Kidney (tissue), 14 donors: ENCODE measurements around the gene CPT1A. TPM values are rescaled to one million over a fixed set of nuclear protein-coding genes. Genes with fewer than 3 reads are reported as not detected.

Experiments
- DNase-seq, 5 donors: peaks; one replicate each; pipeline ENCODE4 v3.0.0-alpha.2; 2013 to 2020
- FAIRE-seq: peaks from 2 replicates; lab custom pipeline; 2012; peaks lifted over from hg19 to GRCh38; lab: Jason Lieb, UNC
- H3K27ac ChIP-seq, 2 donors: one replicate each; pipeline ENCODE4 v1.7.0; 2013; ENCODE audit warnings: low read depth in 2 of 2, low read length in 2 of 2, inconsistent platforms in 1 of 2
- H3K27me3 ChIP-seq: one replicate; pipeline ENCODE4 v1.7.1; 2013; ENCODE audit warnings: low read length, inconsistent platforms; ENCODE audit not compliant: control insufficient read depth, insufficient read depth
- H3K36me3 ChIP-seq, 3 donors: one replicate each; pipeline versions ENCODE4 v1.7.0 to v1.7.1; 2013; ENCODE audit warnings: low read length in 3 of 3, control low read depth in 1 of 3, inconsistent platforms in 1 of 3; ENCODE audit not compliant: insufficient read depth in 3 of 3, control insufficient read depth in 2 of 3
- H3K4me1 ChIP-seq, 3 donors: one replicate each; pipeline versions ENCODE4 v1.7.0 to v1.7.1; 2013; ENCODE audit warnings: low read length in 3 of 3, inconsistent platforms in 1 of 3, low read depth in 1 of 3; ENCODE audit not compliant: control insufficient read depth in 2 of 3, insufficient read depth in 2 of 3
- H3K4me3 ChIP-seq, 3 donors: one replicate each; pipeline versions ENCODE4 v1.7.0 to v1.8.1; 2013; ENCODE audit warnings: low read length in 3 of 3, control low read depth in 1 of 3, inconsistent platforms in 1 of 3
- H3K9ac ChIP-seq, 3 donors: one replicate each; pipeline versions ENCODE4 v1.7.0 to v1.7.1; 2013; ENCODE audit warnings: low read length in 3 of 3, control low read depth in 1 of 3, inconsistent platforms in 1 of 3
- H3K9me3 ChIP-seq, 3 donors: one replicate each; pipeline versions ENCODE4 v1.7.0 to v1.7.1; 2013; ENCODE audit warnings: low read length in 3 of 3, control low read depth in 1 of 3, inconsistent platforms in 1 of 3; ENCODE audit not compliant: control insufficient read depth in 2 of 3, insufficient read depth in 1 of 3
- intact Hi-C: fragments of 100-400 bp; cut with DNase I; formaldehyde crosslinking; loops from one replicate; pipeline ENCODE4 v1.11.1; 2022
- polyA plus RNA-seq: library from polyadenylated mRNA; stranded (reverse); fragments of 350-450 nt; fragmentation: Illumina TruSeq; extraction: RNeasy Lipid Tissue Mini Kit (QIAGEN cat#74804); gene quantifications from one replicate; pipeline ENCODE4 v1.2.3, GENCODE V29; 2014; ENCODE audit warnings: low read depth, low replicate concordance; ENCODE audit not compliant: insufficient read depth
- total RNA-seq: library from RNA; stranded (reverse); fragmentation: NEBNext Ultra II Directional; extraction: Animal tissue kit (Norgen Biotek cat#: 25700); gene quantifications from one replicate; pipeline ENCODE4 v1.2.1, GENCODE V29; 2021
- TF ChIP-seq, protein P1 (sequence below): IDR thresholded peaks from 3 replicates; pipeline ENCODE4 v1.5.1; 2012; ENCODE audit warnings: mild to moderate bottlenecking, moderate library complexity, borderline replicate concordance; ENCODE audit not compliant: insufficient read depth; ENCODE audit errors: extremely low read depth
- donor health status: control.
- donor health status: control.
- donor health status: control.
- donor health status: control.
- donor health status: control.
- donor health status: DM: yes; HTN: yes; CAD: no.
- donor health status: Normal renal cell carcinoma (clear cell type).

The CPT1A gene
- total and polyA plus RNA-seq, 2 donors from 2014 or later, result 51.3 to 61.5 TPM

DNA sequence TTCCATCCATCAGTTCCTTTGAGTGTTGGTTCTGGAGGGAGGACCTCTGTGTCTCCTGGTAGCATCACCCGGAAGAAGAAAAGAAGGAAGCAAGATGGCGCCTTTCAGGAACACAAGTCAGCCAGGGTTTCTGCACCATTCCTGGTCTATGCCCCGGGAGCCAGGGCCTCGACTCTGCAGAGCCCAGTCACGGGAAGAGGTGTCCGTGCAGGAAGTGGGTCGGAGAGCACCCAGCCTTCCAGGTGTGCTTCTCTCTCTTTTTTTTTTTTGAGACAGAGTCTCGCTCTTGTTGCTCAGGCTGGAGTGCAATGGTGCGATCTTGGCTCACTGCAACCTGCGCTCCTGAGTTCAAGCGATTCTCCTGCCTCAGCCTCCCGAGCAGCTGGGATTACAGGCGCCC lies 40.7 kb upstream of the CPT1A start:
- intact Hi-C loops, result no loop called here

DNA sequence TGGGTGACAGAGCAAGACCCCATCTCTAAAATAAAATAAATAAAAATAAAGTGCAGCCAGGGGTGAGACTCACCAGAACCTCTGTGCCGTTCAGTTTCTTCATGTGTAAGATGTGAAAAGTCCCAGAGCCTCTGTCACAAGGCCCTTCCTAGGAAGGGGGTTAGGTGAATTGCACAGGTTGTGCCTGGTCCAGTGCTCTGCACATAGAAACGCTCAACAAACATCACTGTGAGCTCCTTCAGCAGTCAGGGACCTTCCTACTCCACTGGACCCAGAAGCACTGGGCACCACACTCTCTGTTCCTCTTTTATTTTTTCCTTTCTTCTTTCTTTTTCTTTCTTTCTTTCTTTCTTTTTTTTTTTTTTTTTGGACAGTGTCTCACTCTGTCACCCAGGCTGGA lies 39.6 kb upstream of the CPT1A start:
- TF ChIP-seq, protein P1, sequence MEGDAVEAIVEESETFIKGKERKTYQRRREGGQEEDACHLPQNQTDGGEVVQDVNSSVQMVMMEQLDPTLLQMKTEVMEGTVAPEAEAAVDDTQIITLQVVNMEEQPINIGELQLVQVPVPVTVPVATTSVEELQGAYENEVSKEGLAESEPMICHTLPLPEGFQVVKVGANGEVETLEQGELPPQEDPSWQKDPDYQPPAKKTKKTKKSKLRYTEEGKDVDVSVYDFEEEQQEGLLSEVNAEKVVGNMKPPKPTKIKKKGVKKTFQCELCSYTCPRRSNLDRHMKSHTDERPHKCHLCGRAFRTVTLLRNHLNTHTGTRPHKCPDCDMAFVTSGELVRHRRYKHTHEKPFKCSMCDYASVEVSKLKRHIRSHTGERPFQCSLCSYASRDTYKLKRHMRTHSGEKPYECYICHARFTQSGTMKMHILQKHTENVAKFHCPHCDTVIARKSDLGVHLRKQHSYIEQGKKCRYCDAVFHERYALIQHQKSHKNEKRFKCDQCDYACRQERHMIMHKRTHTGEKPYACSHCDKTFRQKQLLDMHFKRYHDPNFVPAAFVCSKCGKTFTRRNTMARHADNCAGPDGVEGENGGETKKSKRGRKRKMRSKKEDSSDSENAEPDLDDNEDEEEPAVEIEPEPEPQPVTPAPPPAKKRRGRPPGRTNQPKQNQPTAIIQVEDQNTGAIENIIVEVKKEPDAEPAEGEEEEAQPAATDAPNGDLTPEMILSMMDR, result no peak
- no peak overlapping the region for H3K4me3 ChIP-seq
- H3K27ac ChIP-seq, result no peak overlapping the region
- H3K9me3 ChIP-seq, result no peaks in the 10 kb centered on the region
- intact Hi-C loops, result no loop called here
- FAIRE-seq (no peak), DNase-seq (no peak)
- peaks cover 0 to 2% (median 0%) of the 10 kb centered on the region in 3 donors for H3K4me1 ChIP-seq
- H3K27me3 ChIP-seq, result no peaks in the 10 kb centered on the region
- H3K36me3 ChIP-seq, result no peaks in the 10 kb centered on the region
- no peak overlapping the region for H3K9ac ChIP-seq

More for the DNA sequence above, 40.7 kb upstream of the CPT1A start:
- Histone ChIP-seq H3K9ac (no peak overlapping the region), H3K4me1 (no peaks in the 10 kb centered on the region), H3K9me3 (no peaks in the 10 kb centered on the region), H3K27ac (no peak overlapping the region), H3K4me3 (no peak overlapping the region), H3K27me3 (no peaks in the 10 kb centered on the region), H3K36me3 (no peaks in the 10 kb centered on the region)
- TF ChIP-seq, protein P1, result no peak
- FAIRE-seq (no peak), DNase-seq (no peak)

DNA sequence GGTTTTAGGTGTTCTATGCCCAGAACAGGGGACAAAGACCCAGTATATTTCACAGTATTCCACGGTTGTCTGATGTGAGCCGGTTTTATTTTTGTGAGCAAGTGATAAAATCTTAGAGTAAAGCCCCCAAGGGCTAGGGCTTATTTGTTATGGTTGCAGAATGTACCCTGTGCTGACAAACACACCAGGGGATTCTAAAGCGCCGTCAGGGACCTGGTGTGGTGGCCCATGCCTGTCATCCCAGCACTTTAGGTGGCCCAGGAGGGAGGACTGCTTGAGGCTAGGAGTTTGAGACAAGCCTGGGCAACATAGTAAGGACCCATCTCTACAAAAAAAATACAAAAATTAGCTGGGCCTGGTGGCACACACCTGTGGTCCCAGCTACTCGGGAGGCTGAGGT lies 39.1 kb upstream of the CPT1A start:
- no peak for FAIRE-seq
- Histone ChIP-seq H3K4me3 (no peak overlapping the region), H3K9ac (no peak overlapping the region), H3K27me3 (no peaks in the 10 kb centered on the region), H3K9me3 (no peaks in the 10 kb centered on the region), H3K27ac (no peak overlapping the region), H3K4me1 (peaks cover 0 to 2% (median 0%) of the 10 kb centered on the region in 3 donors), H3K36me3 (no peaks in the 10 kb centered on the region)
- TF ChIP-seq, protein P1, result no peak
- no peak for DNase-seq
- intact Hi-C loops, result no loop called here

DNA sequence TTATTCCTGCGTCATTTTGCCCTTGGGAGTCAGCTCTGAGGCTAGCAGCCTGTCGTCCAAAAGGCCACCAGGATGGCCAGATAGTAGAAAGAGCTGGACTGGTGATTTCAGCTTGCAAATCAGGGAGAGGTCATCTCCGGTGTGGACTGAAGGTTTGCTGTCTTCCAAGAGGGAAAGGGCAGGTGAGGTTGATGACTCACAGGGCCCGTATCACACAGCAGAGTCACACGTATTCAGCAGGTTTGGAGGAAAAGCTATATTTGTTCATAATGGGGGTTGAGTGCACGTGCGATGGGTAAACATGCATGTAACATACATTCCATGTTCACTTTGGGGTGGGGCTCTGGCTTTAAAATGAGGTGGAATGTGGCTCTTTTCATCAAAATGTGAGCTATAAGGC lies 36.3 kb upstream of the CPT1A start:
- Histone ChIP-seq H3K9ac (no peak overlapping the region), H3K27me3 (no peaks in the 10 kb centered on the region), H3K4me3 (no peak overlapping the region), H3K36me3 (no peaks in the 10 kb centered on the region), H3K9me3 (no peaks in the 10 kb centered on the region), H3K4me1 (peaks cover 0 to 2% (median 0%) of the 10 kb centered on the region in 3 donors), H3K27ac (no peak overlapping the region)
- TF ChIP-seq, protein P1, result no peak
- FAIRE-seq, result no peak
- intact Hi-C loops, result no loop called here
- DNase-seq, result no peak
